Measurements from ENCODE around the gene CYTH1.

The CYTH1 gene

GRCh38 chr17:78804777-78805176 is 22.7 kb upstream of the CYTH1 start:
- no peak for DNase-seq (ENCODE audit: low read depth)

GRCh38 chr17:78803186-78803845 is 21.2 kb upstream of the CYTH1 start:
- no peak for DNase-seq (ENCODE audit: low read depth)

- no peak for DNase-seq (ENCODE audit: low read depth)
Observed at GRCh38 chr17:78802459-78802858, 20.4 kb upstream of the CYTH1 start.

GRCh38 chr17:78802008-78802407 is 19.9 kb upstream of the CYTH1 start:
- no peak for DNase-seq (ENCODE audit: low read depth)

- DNase-seq (ENCODE audit: low read depth), result no peak
Observed at GRCh38 chr17:78800132-78800931, 18.3 kb upstream of the CYTH1 start.

GRCh38 chr17:78798695-78799559 is 16.9 kb upstream of the CYTH1 start:
- no peak for DNase-seq (ENCODE audit: low read depth)

GRCh38 chr17:78797691-78798585 is 15.9 kb upstream of the CYTH1 start:
- DNase-seq (ENCODE audit: low read depth), result no peak

GRCh38 chr17:78797213-78797612 is 15.1 kb upstream of the CYTH1 start:
- DNase-seq (ENCODE audit: low read depth), result no peak

GRCh38 chr17:78796517-78796900 is 14.4 kb upstream of the CYTH1 start:
- DNase-seq (ENCODE audit: low read depth), result no peak

GRCh38 chr17:78795861-78796516 is 13.9 kb upstream of the CYTH1 start:
- no peak for DNase-seq (ENCODE audit: low read depth)

- no peak for DNase-seq (ENCODE audit: low read depth)
Observed at GRCh38 chr17:78794864-78795640, 13.0 kb upstream of the CYTH1 start.

GRCh38 chr17:78794399-78794798 is 12.3 kb upstream of the CYTH1 start:
- DNase-seq (ENCODE audit: low read depth), result no peak

GRCh38 chr17:78793968-78794367 is 11.9 kb upstream of the CYTH1 start:
- DNase-seq (ENCODE audit: low read depth), result no peak

GRCh38 chr17:78793415-78793814 is 11.3 kb upstream of the CYTH1 start:
- no peak for DNase-seq (ENCODE audit: low read depth)

GRCh38 chr17:78791840-78792709 is 10.0 kb upstream of the CYTH1 start:
- no peak for DNase-seq (ENCODE audit: low read depth)

- DNase-seq (ENCODE audit: low read depth), result no peak
Observed at GRCh38 chr17:78790552-78790951, 8.5 kb upstream of the CYTH1 start.

- peak; percentile 57 for DNase-seq (ENCODE audit: low read depth)
Observed at GRCh38 chr17:78789663-78790181, 7.6 kb upstream of the CYTH1 start.

- no peak for DNase-seq (ENCODE audit: low read depth)
Observed at GRCh38 chr17:78789149-78789662, 7.1 kb upstream of the CYTH1 start.

GRCh38 chr17:78788451-78788850 is 6.4 kb upstream of the CYTH1 start:
- no peak for DNase-seq (ENCODE audit: low read depth)

Measured in fibroblast of gingiva (primary cell).